HCT116 (cell line): Measurements from ENCODE around the gene CYB561A3. TPM values are rescaled to one million over a fixed set of nuclear protein-coding genes. Genes with fewer than 3 reads are reported as not detected.

Source experiments
- ATAC-seq: fragments of 200-7000 bp; cut with Tn5 transposase; 2 replicates; pipeline ENCODE4 v1.9.1; 2020; ENCODE audit warnings: mild to moderate bottlenecking, moderate library complexity
- BruUV-seq: library from RNA; stranded (reverse); fragments of 400-500 nt; replicated peaks from 2 replicates; lab custom pipeline; 2021; lab: Mats Ljungman, UMichigan
- CTCF ChIA-PET: fragments of 300-600 bp; sonication (Branson Sonifier 250); formaldehyde crosslinking; loops from one replicate; lab custom pipeline; 2021; ENCODE audit warnings: antibody characterized with exemption; lab: Charles Lee
- POLR2A ChIA-PET: fragments of 300-600, 350-600 bp; sonication (Branson Sonifier 250); formaldehyde crosslinking; loops from one replicate; lab custom pipeline; 2021; ENCODE audit warnings: antibody characterized with exemption; lab: Charles Lee
- RAD21 ChIA-PET, 2 experiments: fragments of 300-600 bp; sonication (Branson Sonifier 250); formaldehyde crosslinking; loops; one replicate each; lab custom pipeline; 2023; ENCODE audit warnings: low total read pairs in 2 of 2; ENCODE audit not compliant: uncharacterized antibody in 2 of 2, unreplicated experiment in 2 of 2, low non-redundant PET in 1 of 2; lab: Charles Lee
- DNase-seq: peaks from one replicate; pipeline ENCODE4 v3.0.0-alpha.2; 2010; ENCODE audit warnings: low read depth, low spot score
- H2AFZ ChIP-seq: fragments of 200-600 bp; shearing (Covaris generic), sonication (generic); 2 replicates; pipeline ENCODE4 v1.6.1; 2017; ENCODE audit warnings: low read depth, mixed run types, mixed read lengths, antibody characterized with exemption, low read length; ENCODE audit not compliant: poor library complexity, severe bottlenecking
- H3K27ac ChIP-seq: 2 replicates; pipeline ENCODE4 v1.5.1; 2012; ENCODE audit warnings: low read depth, low read length
- H3K27me3 ChIP-seq: fragments of 200-600 bp; sonication (generic); 2 replicates; pipeline ENCODE4 v1.6.1; 2016; ENCODE audit warnings: mixed run types, low read length, mixed read lengths; ENCODE audit not compliant: insufficient read depth
- H3K36me3 ChIP-seq, 2 experiments: fragments of 200-500 bp in 1 of 2; fragments of 200-600 bp in 1 of 2; sonication (Bioruptor generic) in 1 of 2; sonication (generic) in 1 of 2; 2 replicates each; pipeline versions ENCODE4 v1.5.1 to v1.6.1; 2014 to 2016; ENCODE audit warnings: low read length in 2 of 2, inconsistent platforms in 1 of 2, mixed read lengths in 1 of 2, mixed run types in 1 of 2; ENCODE audit not compliant: insufficient read depth in 2 of 2, control insufficient read depth in 1 of 2
- H3K4me1 ChIP-seq, 2 experiments: fragments of 200-600 bp in 1 of 2; sonication (generic) in 1 of 2; 2 replicates each; pipeline versions ENCODE4 v1.5.1 to v1.6.1; 2012 to 2017; ENCODE audit warnings: low read length in 2 of 2, inconsistent platforms in 1 of 2, mild to moderate bottlenecking in 1 of 2, mixed read lengths in 1 of 2, mixed run types in 1 of 2, moderate library complexity in 1 of 2; ENCODE audit not compliant: insufficient read depth in 2 of 2, control insufficient read depth in 1 of 2
- H3K4me2 ChIP-seq: fragments of 200-600 bp; sonication (generic); 2 replicates; pipeline ENCODE4 v1.6.1; 2017; ENCODE audit warnings: mixed run types, low read length, mixed read lengths
- H3K4me3 ChIP-seq, 2 experiments: fragments of 200-600 bp in 1 of 2; sonication (generic) in 1 of 2; replicated peaks in 1 of 2; 2 replicates each; pipeline ENCODE4 v1.5.1; 2011 to 2016; ENCODE audit warnings: low read length in 2 of 2, control low read depth in 1 of 2, low read depth in 1 of 2, mild to moderate bottlenecking in 1 of 2, mixed read lengths in 1 of 2, mixed run types in 1 of 2
- H3K79me2 ChIP-seq: fragments of 200-600 bp; sonication (generic); 2 replicates; pipeline ENCODE4 v1.6.1; 2017; ENCODE audit warnings: mild to moderate bottlenecking, mixed run types, low read length, moderate library complexity, mixed read lengths; ENCODE audit not compliant: insufficient read depth
- H3K9ac ChIP-seq: fragments of 200-600 bp; sonication (generic); 2 replicates; pipeline ENCODE4 v1.6.1; 2016; ENCODE audit warnings: low read length, mixed read lengths
- H3K9me2 ChIP-seq: fragments of 200-600 bp; sonication (generic), shearing (Covaris generic); 2 replicates; pipeline ENCODE4 v1.6.1; 2017; ENCODE audit warnings: mixed run types, mild to moderate bottlenecking, moderate library complexity; ENCODE audit not compliant: insufficient read depth
- H3K9me3 ChIP-seq, 2 experiments: fragments of 200-500 bp in 1 of 2; fragments of 200-600 bp in 1 of 2; sonication (Bioruptor generic) in 1 of 2; sonication (generic) in 1 of 2; 2 replicates each; pipeline ENCODE4 v1.6.1; 2014 to 2017; ENCODE audit warnings: low read length in 2 of 2, mixed read lengths in 2 of 2, inconsistent platforms in 1 of 2, low read depth in 1 of 2, mild to moderate bottlenecking in 1 of 2, mixed run types in 1 of 2, moderate library complexity in 1 of 2; ENCODE audit not compliant: control insufficient read depth in 1 of 2, insufficient read depth in 1 of 2
- H4K20me1 ChIP-seq: fragments of 200-600 bp; sonication (generic), shearing (Covaris generic); 2 replicates; pipeline ENCODE4 v1.6.1; 2017; ENCODE audit warnings: mixed run types, mild to moderate bottlenecking, moderate library complexity; ENCODE audit not compliant: insufficient read depth
- CBX3 ChIP-seq: IDR thresholded peaks from 2 replicates; pipeline ENCODE4 v1.6.1; 2012; ENCODE audit warnings: low read depth
- CTCF ChIP-seq, 3 experiments: fragments of 200-600 bp in 1 of 3; sonication (generic) in 1 of 3; IDR thresholded peaks in 2 of 3; conservative IDR thresholded peaks in 1 of 3; 2 replicates each; pipeline ENCODE4 v1.5.1; 2012 to 2017; ENCODE audit warnings: low read depth in 2 of 3, low read length in 2 of 3, antibody characterized with exemption in 1 of 3, borderline replicate concordance in 1 of 3, control low read depth in 1 of 3, mild to moderate bottlenecking in 1 of 3, mixed read lengths in 1 of 3, mixed run types in 1 of 3, moderate library complexity in 1 of 3; ENCODE audit not compliant: insufficient read depth in 1 of 3
- EGR1 ChIP-seq: IDR thresholded peaks from 2 replicates; pipeline ENCODE4 v1.6.1; 2012; ENCODE audit warnings: low read depth
- ELF1 ChIP-seq: IDR thresholded peaks from 2 replicates; pipeline ENCODE4 v1.6.1; 2012; ENCODE audit warnings: low read depth, borderline replicate concordance
- EZH2 ChIP-seq: fragments of 200-600 bp; sonication (generic); IDR thresholded peaks from 2 replicates; pipeline ENCODE4 v1.6.1; 2017; ENCODE audit warnings: antibody characterized with exemption, mixed run types
- EZH2phosphoT487 ChIP-seq: fragments of 200-600 bp; IDR thresholded peaks from 2 replicates; pipeline ENCODE4 v1.6.1; 2018; ENCODE audit warnings: antibody characterized with exemption, borderline replicate concordance
- JUND ChIP-seq: IDR thresholded peaks from 2 replicates; pipeline ENCODE4 v1.6.1; 2012
- MAX ChIP-seq: IDR thresholded peaks from 2 replicates; pipeline ENCODE4 v1.6.1; 2012
- POLR2A ChIP-seq: IDR thresholded peaks from 2 replicates; pipeline ENCODE4 v1.7.0; 2011; ENCODE audit warnings: borderline replicate concordance; ENCODE audit not compliant: insufficient read depth, insufficient read length; ENCODE audit errors: extremely low read depth
- POLR2AphosphoS5 ChIP-seq: IDR thresholded peaks from 2 replicates; pipeline ENCODE4 v1.6.1; 2011; ENCODE audit warnings: mild to moderate bottlenecking, low read depth, low read length, moderate library complexity
- REST ChIP-seq: IDR thresholded peaks from 2 replicates; pipeline ENCODE4 v1.6.1; 2012; ENCODE audit warnings: low read depth
- SIN3A ChIP-seq: IDR thresholded peaks from 2 replicates; pipeline ENCODE4 v1.6.1; 2012; ENCODE audit warnings: low read depth
- SRF ChIP-seq: IDR thresholded peaks from 2 replicates; pipeline ENCODE4 v1.6.1; 2012; ENCODE audit warnings: low read depth
- ZBTB33 ChIP-seq: IDR thresholded peaks from 2 replicates; pipeline ENCODE4 v1.6.1; 2011; ENCODE audit warnings: mild to moderate bottlenecking, low read length, moderate library complexity; ENCODE audit not compliant: insufficient replicate concordance; ENCODE audit errors: extremely low read depth
- ZFX ChIP-seq: fragments of 450-650 bp; IDR thresholded peaks from 2 replicates; pipeline ENCODE4 v1.6.1; 2017
- intact Hi-C: fragments of 100-400 bp; cut with micrococcal nuclease; formaldehyde crosslinking; loops from 2 replicates; pipeline ENCODE4 v1.10.0; 2022
- total RNA-seq: library from RNA; stranded (reverse); gene quantifications from one replicate; pipeline ENCODE4 v1.2.1, GENCODE V29; 2021; ENCODE audit not compliant: unreplicated experiment

The CYB561A3 gene
- total RNA-seq, 1 experiment from 2014 or later, result 34.1 TPM

GRCh38 chr11:61337706-61338470, 23.8 kb downstream of the CYB561A3 start:
- peaks cover 5 to 9% of the 10 kb centered on the region in 2 experiments; a peak in 3 of 4 replicates for H3K36me3 ChIP-seq
- no peaks in the 10 kb centered on the region for H3K9me2 ChIP-seq
- intact Hi-C loops, result loop anchor here (5.0 kb wide), 1 partner anchor 289 kb away; no protein-coding TSS in a partner anchor
- H3K9ac ChIP-seq, result no peak overlapping the region
- no peak overlapping the region for H3K4me3 ChIP-seq
- H2AFZ ChIP-seq, result no peak overlapping the region
- ATAC-seq, result no peak
- ChIA-PET RAD21 (no interaction called here), POLR2A (no interaction called here)
- H3K79me2 ChIP-seq, result peaks cover 25% of the 10 kb centered on the region
- no peak for TF ChIP-seq ZFX
- TF ChIP-seq POLR2AphosphoS5, result no peak
- no peak for TF ChIP-seq EGR1
- no peak for TF ChIP-seq CBX3
- TF ChIP-seq ELF1, result no peak
- TF ChIP-seq POLR2A, result no peak
- no peak for TF ChIP-seq MAX
- no peak for TF ChIP-seq SIN3A
- TF ChIP-seq JUND, result no peak
- no peak for TF ChIP-seq CTCF (IDR thresholded peaks at IDR 0.05 in 2 of 3, conservative IDR thresholded peaks at IDR 0.05 in 1 of 3; ENCODE audit: borderline replicate concordance in 1 of 3, insufficient read depth in 1 of 3, low read depth in 2 of 3, low read length in 2 of 3)
- no peak for TF ChIP-seq ZBTB33
- TF ChIP-seq SRF, result no peak
- no peak for TF ChIP-seq EZH2phosphoT487
- no peak for TF ChIP-seq EZH2
- no peak for TF ChIP-seq REST
- TF ChIP-seq, all 23 proteins: peak for 0
- CTCF ChIA-PET, result interaction anchor here (4.6 kb wide), 1 partner anchor 46 kb away, joined by 120 read pairs; no protein-coding TSS in a partner anchor
- H3K4me1 ChIP-seq, result peaks cover 19 to 32% of the 10 kb centered on the region in 2 experiments
- no peaks in the 10 kb centered on the region for H4K20me1 ChIP-seq
- no peak for DNase-seq
- no TSS peak for BruUV-seq
- H3K27me3 ChIP-seq, result no peaks in the 10 kb centered on the region
- no peak overlapping the region for H3K4me2 ChIP-seq
- H3K9me3 ChIP-seq, result no peaks in the 10 kb centered on the region
- no peak overlapping the region for H3K27ac ChIP-seq
